IPS DF 19.7 (cell line): ENCODE results near the gene HAL.

Experiments used
- DNase-seq: peaks from one replicate; pipeline ENCODE4 v3.0.0-alpha.2; 2013; ENCODE audit warnings: low read depth, low spot score

HAL gene

GRCh38 chr12:95940514-95940913, 55.6 kb downstream of the HAL start:
- no peak for DNase-seq
